Suprapubic skin (tissue), 4 donors: Measurements from ENCODE around the gene RAB40C. TPM values are rescaled to one million over a fixed set of nuclear protein-coding genes. Genes with fewer than 3 reads are reported as not detected.
A peak's percentile ranks its signal among the peaks of the same experiment; 100 is the strongest.

Experiments used
- DNase-seq, 2 donors: peaks; one replicate each; pipeline ENCODE4 v3.0.0-alpha.2; 2019; ENCODE audit warnings: low spot score in 2 of 2
- H3K27ac ChIP-seq: fragments of 200-600 bp; sonication (generic); one replicate; pipeline ENCODE4 v1.5.1; 2019
- H3K27me3 ChIP-seq: fragments of 200-600 bp; sonication (generic); one replicate; pipeline ENCODE4 v1.5.1; 2019
- H3K36me3 ChIP-seq: fragments of 200-600 bp; sonication (generic); one replicate; pipeline ENCODE4 v1.5.1; 2019
- H3K4me1 ChIP-seq: fragments of 200-600 bp; sonication (generic); one replicate; pipeline ENCODE4 v1.5.1; 2019
- H3K4me3 ChIP-seq: fragments of 200-600 bp; sonication (generic); one replicate; pipeline ENCODE4 v1.5.1; 2019; ENCODE audit warnings: mild to moderate bottlenecking
- H3K9me3 ChIP-seq: fragments of 200-600 bp; sonication (generic); one replicate; pipeline ENCODE4 v1.5.1; 2019
- EP300 ChIP-seq: sonication (generic); formaldehyde crosslinking; IDR thresholded peaks from one replicate; pipeline ENCODE4 v1.6.1; 2017; ENCODE audit warnings: antibody characterized with exemption
- POLR2A ChIP-seq, 2 donors: fragments of 450-650 bp; IDR thresholded peaks; one replicate each; pipeline ENCODE4 v1.6.1; 2017; ENCODE audit warnings: antibody characterized with exemption in 2 of 2, mild to moderate bottlenecking in 2 of 2, moderate library complexity in 2 of 2
- POLR2AphosphoS5 ChIP-seq, 3 donors: sonication (generic); formaldehyde crosslinking; IDR thresholded peaks; one replicate each; pipeline ENCODE4 v1.6.1; 2017; ENCODE audit warnings: antibody characterized with exemption in 3 of 3
- WGBS: methylation state at CpG from one replicate; pipeline ENCODE4 v1.1.5; 2018; 5-methylcytosine and 5-hydroxymethylcytosine counted together
- total RNA-seq, 4 donors: library from RNA; depleted of rRNA; stranded (reverse); fragments of >200 nt; gene quantifications; one replicate each; pipeline ENCODE4 v1.1.0, GENCODE V29; 2016
- TF ChIP-seq, protein P1 (sequence below), 2 donors: fragments of 200-600 bp in 1 of 2; fragments of 450-650 bp in 1 of 2; sonication (generic) in 1 of 2; IDR thresholded peaks; one replicate each; pipeline ENCODE4 v1.5.1; 2016 to 2019; ENCODE audit warnings: antibody characterized with exemption in 2 of 2, mild to moderate bottlenecking in 1 of 2, moderate library complexity in 1 of 2

RAB40C gene
- total RNA-seq, 4 donors from 2014 or later: 77.8 to 116 (median 110) TPM

DNA sequence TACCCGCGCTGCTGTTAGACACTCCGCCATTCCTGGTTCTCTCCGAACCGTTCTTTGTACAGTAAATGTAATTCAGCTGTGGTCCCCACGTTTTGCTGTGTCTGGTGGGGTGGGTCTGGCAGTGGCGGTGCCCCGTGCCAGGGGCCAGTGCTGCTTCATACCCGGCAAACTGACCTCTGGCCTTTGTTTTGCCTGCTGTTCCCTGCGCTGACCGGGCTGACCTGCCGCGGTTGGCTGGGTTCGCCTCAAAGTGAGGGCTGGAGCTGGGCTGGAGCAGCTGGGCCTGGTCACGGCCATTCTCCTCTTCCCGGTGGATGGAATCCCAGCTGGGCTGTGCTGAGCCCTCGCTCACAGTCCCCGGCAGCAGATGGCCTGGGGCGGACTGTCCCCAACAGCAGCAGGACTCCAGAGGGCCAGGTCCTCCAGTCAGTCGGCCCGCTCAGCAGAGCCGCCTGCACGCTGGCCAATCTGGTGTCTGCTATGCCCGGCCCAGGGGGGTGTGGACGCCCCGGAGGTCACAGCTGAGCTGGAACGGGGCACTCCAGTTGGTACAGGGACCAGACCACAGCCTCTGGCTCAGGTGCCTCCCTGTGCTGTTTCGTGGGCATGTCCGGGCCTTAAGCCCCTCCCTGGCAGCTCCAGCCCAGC lies 39.4 kb downstream of the RAB40C start:
- no peak overlapping the region for H3K27ac ChIP-seq
- peaks cover 53% of the 10 kb centered on the region for H3K36me3 ChIP-seq
- 77% methylated on average over 16 of the region's 29 CpGs for WGBS

DNA sequence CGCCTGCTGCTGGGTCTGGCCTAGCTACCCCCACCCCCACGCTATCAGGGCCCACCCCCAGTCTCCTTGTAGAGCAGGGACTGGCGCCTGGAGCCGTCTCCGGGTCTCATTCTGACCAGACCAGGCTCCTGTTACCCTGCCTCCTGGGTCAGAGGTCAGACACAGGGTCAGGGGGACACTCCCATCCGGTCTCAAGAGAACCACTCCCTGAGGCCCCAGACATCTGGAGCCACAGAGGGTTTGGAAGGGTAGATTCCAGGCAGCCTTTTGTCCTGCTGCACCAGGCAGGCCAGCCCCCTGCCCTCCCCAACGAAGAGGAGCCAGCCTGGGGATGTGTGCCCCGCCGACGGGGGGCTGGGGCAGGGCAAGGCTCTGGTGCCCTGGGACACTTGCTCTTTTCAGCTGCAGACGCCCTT lies 40.0 kb downstream of the RAB40C start:
- H3K36me3 ChIP-seq: peaks cover 56% of the 10 kb centered on the region
- no peak overlapping the region for H3K27ac ChIP-seq
- no peaks in the 10 kb centered on the region for H3K9me3 ChIP-seq
- DNase-seq: no peak
- TF ChIP-seq, protein P1, sequence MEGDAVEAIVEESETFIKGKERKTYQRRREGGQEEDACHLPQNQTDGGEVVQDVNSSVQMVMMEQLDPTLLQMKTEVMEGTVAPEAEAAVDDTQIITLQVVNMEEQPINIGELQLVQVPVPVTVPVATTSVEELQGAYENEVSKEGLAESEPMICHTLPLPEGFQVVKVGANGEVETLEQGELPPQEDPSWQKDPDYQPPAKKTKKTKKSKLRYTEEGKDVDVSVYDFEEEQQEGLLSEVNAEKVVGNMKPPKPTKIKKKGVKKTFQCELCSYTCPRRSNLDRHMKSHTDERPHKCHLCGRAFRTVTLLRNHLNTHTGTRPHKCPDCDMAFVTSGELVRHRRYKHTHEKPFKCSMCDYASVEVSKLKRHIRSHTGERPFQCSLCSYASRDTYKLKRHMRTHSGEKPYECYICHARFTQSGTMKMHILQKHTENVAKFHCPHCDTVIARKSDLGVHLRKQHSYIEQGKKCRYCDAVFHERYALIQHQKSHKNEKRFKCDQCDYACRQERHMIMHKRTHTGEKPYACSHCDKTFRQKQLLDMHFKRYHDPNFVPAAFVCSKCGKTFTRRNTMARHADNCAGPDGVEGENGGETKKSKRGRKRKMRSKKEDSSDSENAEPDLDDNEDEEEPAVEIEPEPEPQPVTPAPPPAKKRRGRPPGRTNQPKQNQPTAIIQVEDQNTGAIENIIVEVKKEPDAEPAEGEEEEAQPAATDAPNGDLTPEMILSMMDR (IDR thresholded peaks at IDR 0.05): no peak
- no peak for TF ChIP-seq POLR2A (IDR thresholded peaks at IDR 0.05)
- TF ChIP-seq EP300: no peak
- TF ChIP-seq POLR2AphosphoS5 (IDR thresholded peaks at IDR 0.05): no peak
- H3K27me3 ChIP-seq: no peaks in the 10 kb centered on the region
- H3K4me3 ChIP-seq: no peak overlapping the region
- WGBS: no CpG with 5 or more reads among the region's 11 CpGs
- H3K4me1 ChIP-seq: peaks cover 31% of the 10 kb centered on the region

More for the DNA sequence above, 39.4 kb downstream of the RAB40C start:
- H3K27me3 ChIP-seq: no peaks in the 10 kb centered on the region
- H3K4me3 ChIP-seq: no peak overlapping the region
- TF ChIP-seq, protein P1 (IDR thresholded peaks at IDR 0.05): no peak
- no peak for TF ChIP-seq POLR2AphosphoS5 (IDR thresholded peaks at IDR 0.05)
- TF ChIP-seq EP300: no peak
- no peak for TF ChIP-seq POLR2A (IDR thresholded peaks at IDR 0.05)
- H3K9me3 ChIP-seq: no peaks in the 10 kb centered on the region
- peak in 1 of 2 donors; percentile 63 for DNase-seq
- H3K4me1 ChIP-seq: peaks cover 29% of the 10 kb centered on the region

DNA sequence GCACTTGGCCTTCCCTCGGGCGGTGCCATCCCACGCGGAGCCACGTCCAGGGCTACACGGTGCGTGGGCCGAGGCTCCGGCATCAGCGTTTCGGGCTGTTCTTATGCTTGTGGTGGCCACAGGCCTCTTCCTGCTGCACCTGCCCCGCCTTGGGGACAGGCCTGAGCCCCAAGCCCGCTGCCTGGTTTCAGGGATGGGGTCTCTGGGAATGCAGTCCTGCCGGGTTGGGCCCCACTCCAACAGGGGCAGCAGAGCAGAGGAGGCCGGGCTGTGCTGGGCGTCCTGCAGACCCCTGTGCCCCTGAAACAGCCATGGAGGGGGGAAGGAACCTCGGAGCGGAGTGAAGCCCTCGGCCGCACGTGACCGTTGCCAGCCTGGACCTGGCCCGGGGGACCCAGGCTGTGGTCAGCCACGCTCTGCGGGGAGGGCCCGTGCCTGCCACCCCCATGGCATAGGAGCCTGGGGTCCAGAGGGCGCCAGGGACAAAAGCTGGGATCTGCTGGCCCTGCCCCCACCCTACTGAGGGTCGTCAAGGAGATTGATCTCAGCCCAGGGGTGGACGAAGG lies 40.5 kb downstream of the RAB40C start:
- DNase-seq: peak in 1 of 2 donors; percentile 66
- Histone ChIP-seq H3K9me3 (no peaks in the 10 kb centered on the region), H3K27me3 (no peaks in the 10 kb centered on the region), H3K27ac (no peak overlapping the region), H3K4me1 (peaks cover 36% of the 10 kb centered on the region), H3K4me3 (no peak overlapping the region), H3K36me3 (peaks cover 55% of the 10 kb centered on the region)
- TF ChIP-seq, protein P1 (IDR thresholded peaks at IDR 0.05): no peak
- TF ChIP-seq POLR2AphosphoS5 (IDR thresholded peaks at IDR 0.05) (no peak), POLR2A (IDR thresholded peaks at IDR 0.05) (no peak), EP300 (no peak)
- 35% methylated on average over 6 of the region's 29 CpGs for WGBS

DNA sequence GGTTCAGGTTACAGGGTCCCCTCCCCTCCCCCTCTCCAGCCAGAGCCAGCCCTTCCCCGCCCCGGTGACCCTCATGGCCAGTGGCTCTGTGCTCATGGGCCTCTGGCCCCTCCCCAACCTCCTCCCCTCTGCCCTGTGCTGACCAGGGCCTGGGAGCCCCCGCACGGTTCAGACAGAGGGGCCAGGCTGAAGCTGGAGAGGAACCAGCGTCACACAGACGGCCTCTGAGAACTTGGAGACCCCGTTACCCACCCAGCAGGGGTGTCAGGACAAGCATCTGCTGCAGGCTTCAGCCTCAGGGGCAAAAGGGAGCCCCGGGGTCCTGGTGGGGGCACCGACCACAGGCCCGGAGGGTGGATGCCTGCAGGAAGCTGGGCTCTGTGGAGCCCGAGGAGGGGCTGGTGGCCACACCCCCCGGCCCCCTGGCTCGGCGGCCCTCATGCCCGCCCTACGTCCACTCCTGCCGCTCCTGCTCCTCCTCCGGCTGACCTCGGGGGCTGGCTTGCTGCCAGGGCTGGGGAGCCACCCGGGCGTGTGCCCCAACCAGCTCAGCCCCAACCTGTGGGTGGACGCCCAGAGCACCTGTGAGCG lies 41.0 kb downstream of the RAB40C start, which contains the start of gene WFIKKN1:
TSS of gene WFIKKN1 (plus strand) at position 171 of the 591 bp plus-strand sequence. CDS start at position 440, 269 bp downstream.
- DNase-seq: peak in 1 of 2 donors; percentile 72
- TF ChIP-seq EP300 (no peak), POLR2AphosphoS5 (IDR thresholded peaks at IDR 0.05) (no peak)
- TF ChIP-seq, protein P1 (IDR thresholded peaks at IDR 0.05): no peak
- Histone ChIP-seq H3K27me3 (no peaks in the 10 kb centered on the region), H3K4me3 (no peak within 1 kb of the TSS), H3K9me3 (no peaks in the 10 kb centered on the region), H3K4me1 (peaks cover 42% of the 10 kb centered on the region), H3K36me3 (peaks cover 50% of the 10 kb centered on the region), H3K27ac (no peak within 1 kb of the TSS)
- no CpG with 5 or more reads among the region's 23 CpGs for WGBS

DNA sequence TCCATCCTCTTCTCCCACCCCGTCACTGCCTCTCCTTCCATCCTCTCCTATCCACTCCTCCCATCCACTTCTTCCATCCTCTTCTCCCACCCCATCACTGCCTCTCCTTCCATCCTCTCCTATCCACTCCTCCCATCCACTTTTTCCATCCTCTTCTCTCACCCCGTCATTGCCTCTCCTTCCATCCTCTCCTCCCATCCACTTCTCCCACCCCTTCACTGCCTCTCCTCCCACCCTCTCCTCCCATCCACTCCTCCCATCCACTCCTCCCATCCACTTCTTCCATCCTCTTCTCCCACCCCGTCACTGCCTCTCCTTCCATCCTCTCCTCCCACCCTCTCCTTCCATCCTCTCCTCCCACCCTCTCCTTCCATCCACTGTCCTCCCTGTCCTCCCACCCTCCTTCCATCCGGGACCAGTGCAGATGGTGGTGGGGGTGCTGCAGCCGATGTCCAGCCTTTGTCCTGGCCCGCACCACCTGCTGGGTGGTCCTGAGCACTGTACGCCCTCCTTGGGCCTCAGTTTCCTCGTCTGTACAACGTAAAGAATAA lies 42.0 kb downstream of the RAB40C start:
- TF ChIP-seq POLR2AphosphoS5 (IDR thresholded peaks at IDR 0.05) (no peak), EP300 (no peak), POLR2A (IDR thresholded peaks at IDR 0.05) (no peak)
- TF ChIP-seq, protein P1 (IDR thresholded peaks at IDR 0.05): no peak
- Histone ChIP-seq H3K36me3 (peaks cover 40% of the 10 kb centered on the region), H3K9me3 (no peaks in the 10 kb centered on the region), H3K27ac (no peak overlapping the region), H3K4me1 (peaks cover 41% of the 10 kb centered on the region), H3K4me3 (no peak overlapping the region), H3K27me3 (no peaks in the 10 kb centered on the region)
- no peak for DNase-seq
- 57% methylated on average over 9 of the region's 9 CpGs for WGBS
